ENCODE data around the gene MARCHF2.

GRCh38 chr19:8397271-8397670 is 15.8 kb upstream of the MARCHF2 start:
- no peak for TF ChIP-seq CTCF (IDR thresholded peaks at IDR 0.05; ENCODE audit: insufficient read depth, low read depth, low read length)
- TF ChIP-seq EZH2 (IDR thresholded peaks at IDR 0.05; ENCODE audit: insufficient read depth, low read length) = no peak

Data from astrocyte (in vitro differentiated cells and primary cell).